Stomach smooth muscle (tissue), 2 donors: ENCODE results near the gene FAM200C.
A peak's percentile ranks its signal among the peaks of the same experiment; 100 is the strongest.

Source experiments
- H3K27ac ChIP-seq: one replicate; pipeline ENCODE4 v1.7.0; 2013; ENCODE audit warnings: mild to moderate bottlenecking, low read length, inconsistent platforms
- H3K27me3 ChIP-seq, 2 donors: one replicate each; pipeline ENCODE4 v1.7.0; 2013; ENCODE audit warnings: low read length in 2 of 2; ENCODE audit not compliant: insufficient read depth in 2 of 2, control insufficient read depth in 1 of 2
- H3K36me3 ChIP-seq, 2 donors: one replicate each; pipeline ENCODE4 v1.7.0; 2013; ENCODE audit warnings: low read length in 2 of 2; ENCODE audit not compliant: control insufficient read depth in 2 of 2, insufficient read depth in 2 of 2
- H3K4me1 ChIP-seq: one replicate; pipeline ENCODE4 v1.7.0; 2013; ENCODE audit warnings: low read length; ENCODE audit not compliant: control insufficient read depth, insufficient read depth
- H3K4me3 ChIP-seq, 2 donors: one replicate each; pipeline ENCODE4 v1.7.0; 2013; ENCODE audit warnings: low read length in 2 of 2
- H3K9ac ChIP-seq, 2 donors: one replicate each; pipeline ENCODE4 v1.7.0; 2013; ENCODE audit warnings: low read length in 2 of 2, mild to moderate bottlenecking in 1 of 2
- H3K9me3 ChIP-seq, 2 donors: one replicate each; pipeline ENCODE4 v1.7.0; 2013; ENCODE audit warnings: low read length in 2 of 2; ENCODE audit not compliant: control insufficient read depth in 2 of 2
- donor health status: healthy.
- donor health status: Pancreatic carcinoma.

FAM200C gene

DNA sequence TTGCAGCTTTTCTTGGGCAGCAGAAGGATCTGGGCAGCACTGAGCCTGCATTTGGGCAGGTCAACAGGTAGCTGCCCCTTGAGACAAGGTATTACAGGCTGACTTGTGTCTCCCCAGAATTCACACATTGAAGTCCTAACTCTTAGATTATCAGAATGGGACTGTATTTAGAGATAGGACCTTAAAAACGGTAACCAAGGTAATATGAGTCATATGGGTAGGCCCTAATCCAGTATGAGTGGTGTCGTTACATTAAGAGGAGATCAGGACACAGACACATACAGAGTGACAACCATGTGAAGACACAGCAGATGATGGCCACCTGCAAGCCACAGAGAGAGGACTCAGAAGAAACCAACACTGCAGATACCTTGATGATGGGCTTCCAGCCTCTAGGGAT lies 32.6 kb downstream of the FAM200C start:
- Histone ChIP-seq H3K9ac (no peak overlapping the region), H3K4me1 (peaks cover 13% of the 10 kb centered on the region), H3K27ac (no peak overlapping the region)

GRCh38 chr5:160366230-160366629 lies 33.6 kb downstream of the FAM200C start:
- Histone ChIP-seq H3K27ac (no peak overlapping the region), H3K36me3 (no peaks in the 10 kb centered on the region), H3K9ac (no peak overlapping the region), H3K4me3 (no peak overlapping the region), H3K27me3 (no peaks in the 10 kb centered on the region), H3K4me1 (peaks cover 13% of the 10 kb centered on the region), H3K9me3 (no peaks in the 10 kb centered on the region)

More for the DNA sequence above, 32.6 kb downstream of the FAM200C start:
- Histone ChIP-seq H3K9me3 (no peaks in the 10 kb centered on the region), H3K27me3 (no peaks in the 10 kb centered on the region), H3K36me3 (no peaks in the 10 kb centered on the region), H3K4me3 (no peak overlapping the region)

DNA sequence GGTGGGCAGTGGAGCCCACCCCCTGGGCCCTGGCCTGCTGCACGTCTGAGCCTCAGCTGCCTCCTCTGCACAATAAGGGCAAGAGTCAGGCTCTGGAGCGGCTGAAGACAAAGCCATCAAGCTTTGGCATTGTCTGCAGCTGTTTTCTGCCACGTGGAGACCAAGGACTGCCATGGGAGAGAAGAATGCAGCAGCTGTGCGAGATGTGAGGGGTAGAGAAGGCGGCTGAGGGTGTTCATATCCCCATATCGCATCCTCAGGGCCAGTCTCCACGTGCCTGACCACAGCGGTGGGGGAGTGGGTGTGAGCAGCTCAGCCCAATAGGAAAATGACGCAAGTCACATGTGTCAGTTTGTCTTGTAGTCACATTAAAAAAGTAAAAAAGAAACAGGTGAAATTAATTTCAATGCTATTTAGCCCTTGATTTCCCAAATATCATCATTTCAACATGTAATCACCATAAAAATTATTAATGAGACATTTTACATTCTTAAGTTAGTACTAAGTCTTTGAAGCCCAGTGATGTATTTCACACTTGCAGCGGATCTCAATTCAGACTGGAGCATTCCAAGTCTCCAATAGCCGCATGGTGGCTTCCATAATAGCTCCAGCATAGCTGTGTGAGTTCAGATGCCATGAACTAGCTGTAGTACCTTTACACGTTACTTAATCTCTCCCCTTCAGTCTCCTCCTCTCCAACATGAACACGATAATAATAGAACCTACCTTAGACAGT lies 36.0 kb downstream of the FAM200C start:
- no peaks in the 10 kb centered on the region for H3K27me3 ChIP-seq
- H3K4me3 ChIP-seq, result no peak overlapping the region
- no peaks in the 10 kb centered on the region for H3K36me3 ChIP-seq
- H3K4me1 ChIP-seq, result peaks cover 11% of the 10 kb centered on the region
- H3K9me3 ChIP-seq, result no peaks in the 10 kb centered on the region
- H3K27ac ChIP-seq, result peak overlapping the region; percentile 18
- H3K9ac ChIP-seq, result no peak overlapping the region

DNA sequence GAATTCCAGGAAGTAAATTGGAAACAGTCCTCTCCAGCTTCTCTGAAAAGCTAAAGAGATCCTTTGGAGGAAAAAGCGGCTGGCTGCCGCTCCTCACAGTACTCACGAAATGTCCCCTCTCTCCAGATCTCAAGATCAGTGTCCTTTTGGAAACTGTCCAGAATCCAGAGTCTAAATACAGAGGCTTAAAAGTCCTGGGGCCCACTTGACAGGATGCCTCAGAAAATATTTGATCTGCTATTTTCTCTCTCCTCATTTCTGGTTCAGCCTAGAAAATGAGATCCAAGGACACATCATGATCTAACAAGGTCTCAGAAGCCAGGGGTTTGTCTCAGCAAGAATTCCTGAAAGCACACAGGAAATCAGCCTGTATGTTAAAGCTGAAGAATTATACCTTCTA lies 36.6 kb downstream of the FAM200C start:
- Histone ChIP-seq H3K36me3 (no peaks in the 10 kb centered on the region), H3K9me3 (no peaks in the 10 kb centered on the region), H3K27ac (peak overlapping the region; percentile 18), H3K9ac (no peak overlapping the region), H3K4me1 (peaks cover 12% of the 10 kb centered on the region), H3K27me3 (no peaks in the 10 kb centered on the region), H3K4me3 (no peak overlapping the region)

DNA sequence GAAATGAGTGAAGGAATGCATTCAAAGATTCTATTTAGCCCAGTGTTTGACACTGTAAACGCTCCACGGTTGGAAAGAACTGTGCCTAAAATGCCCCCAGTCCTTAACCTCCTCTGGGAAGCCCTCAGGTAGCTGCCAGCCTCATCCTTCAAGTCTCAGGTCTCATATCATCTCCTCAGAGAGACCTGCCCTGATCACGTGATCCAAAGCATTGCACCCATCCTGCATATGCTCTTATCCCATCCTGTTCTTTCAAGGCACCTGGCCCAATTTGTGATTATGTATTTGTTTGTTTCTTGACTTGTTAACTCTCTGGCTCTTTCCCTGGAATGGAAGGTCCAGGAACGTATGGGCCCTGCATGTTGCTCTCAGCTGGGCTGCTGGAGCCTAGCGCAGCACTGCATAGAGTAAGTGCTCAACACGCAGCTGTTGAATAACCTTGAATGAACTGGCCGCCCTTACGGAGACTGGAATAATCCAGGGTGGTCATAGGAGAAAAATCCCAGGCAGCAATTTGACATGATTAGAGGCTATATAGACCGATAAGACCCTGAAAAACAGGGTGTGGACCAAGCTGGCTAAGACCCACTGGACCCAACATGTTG lies 38.1 kb downstream of the FAM200C start:
- Histone ChIP-seq H3K4me3 (no peak overlapping the region), H3K27ac (no peak overlapping the region), H3K9me3 (no peaks in the 10 kb centered on the region), H3K36me3 (no peaks in the 10 kb centered on the region), H3K27me3 (no peaks in the 10 kb centered on the region), H3K4me1 (peaks cover 27% of the 10 kb centered on the region), H3K9ac (no peak overlapping the region)

DNA sequence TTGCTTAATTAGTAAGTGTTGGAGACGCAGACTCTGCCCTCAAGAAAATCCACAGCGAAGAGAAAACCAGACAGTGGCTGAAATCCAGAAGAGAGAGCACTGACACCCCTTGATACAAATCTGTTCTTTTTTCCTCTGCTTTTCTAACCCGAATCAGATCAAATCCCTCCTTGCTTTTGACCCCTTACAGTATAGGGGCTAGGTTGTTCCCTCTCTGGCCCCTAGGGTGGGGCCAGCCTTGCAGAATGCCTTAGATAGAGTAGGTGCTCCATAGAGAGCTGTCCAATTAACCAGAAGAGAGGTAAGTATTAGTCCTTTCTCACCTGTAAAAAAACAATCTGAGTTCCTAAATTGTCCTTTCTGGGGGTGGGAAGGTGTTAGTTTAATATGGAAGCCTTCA lies 39.5 kb downstream of the FAM200C start:
- H3K4me1 ChIP-seq, result peaks cover 31% of the 10 kb centered on the region
- H3K27ac ChIP-seq, result no peak overlapping the region
- H3K4me3 ChIP-seq, result no peak overlapping the region
- H3K9me3 ChIP-seq, result no peaks in the 10 kb centered on the region
- H3K36me3 ChIP-seq, result no peaks in the 10 kb centered on the region
- no peak overlapping the region for H3K9ac ChIP-seq
- H3K27me3 ChIP-seq, result no peaks in the 10 kb centered on the region

- Histone ChIP-seq H3K9ac (no peak overlapping the region), H3K27me3 (no peaks in the 10 kb centered on the region), H3K9me3 (no peaks in the 10 kb centered on the region), H3K27ac (no peak overlapping the region), H3K36me3 (no peaks in the 10 kb centered on the region), H3K4me3 (no peak overlapping the region), H3K4me1 (peaks cover 31% of the 10 kb centered on the region)
Observed at GRCh38 chr5:160359816-160360215, 40.0 kb downstream of the FAM200C start.

DNA sequence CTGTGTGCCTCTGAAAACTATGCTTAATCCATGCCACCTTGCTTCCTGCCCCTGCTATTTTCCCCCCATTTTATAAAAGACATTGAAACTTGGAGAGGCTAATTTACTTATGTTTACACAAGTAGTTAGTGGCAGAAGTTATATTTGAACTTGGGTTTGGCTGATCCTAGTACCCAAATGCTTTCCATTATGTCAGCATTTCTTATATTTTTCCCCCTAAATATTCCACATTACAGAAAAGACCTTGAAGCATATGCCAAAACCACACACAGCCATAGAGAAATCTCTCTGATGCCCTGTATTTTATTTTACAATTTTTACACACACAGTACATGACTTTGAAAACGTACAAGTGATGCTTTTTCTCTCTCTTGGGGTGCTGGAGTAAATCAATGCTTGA lies 40.6 kb downstream of the FAM200C start:
- H3K9ac ChIP-seq, result no peak overlapping the region
- no peak overlapping the region for H3K27ac ChIP-seq
- H3K27me3 ChIP-seq, result no peaks in the 10 kb centered on the region
- no peak overlapping the region for H3K4me3 ChIP-seq
- no peaks in the 10 kb centered on the region for H3K36me3 ChIP-seq
- H3K9me3 ChIP-seq, result no peaks in the 10 kb centered on the region
- peaks cover 31% of the 10 kb centered on the region for H3K4me1 ChIP-seq

- Histone ChIP-seq H3K27ac (peak overlapping the region; percentile 80), H3K27me3 (no peaks in the 10 kb centered on the region), H3K4me3 (peak overlapping the region; percentile 50 to 68), H3K36me3 (no peaks in the 10 kb centered on the region), H3K9me3 (no peaks in the 10 kb centered on the region), H3K4me1 (peaks cover 32% of the 10 kb centered on the region), H3K9ac (peak overlapping the region; percentile 50 to 64)
Observed at GRCh38 chr5:160357861-160358411, 41.9 kb downstream of the FAM200C start.

- Histone ChIP-seq H3K4me3 (peak overlapping the region; percentile 26 to 68), H3K9ac (peak overlapping the region; percentile 50 to 64), H3K9me3 (no peaks in the 10 kb centered on the region), H3K36me3 (no peaks in the 10 kb centered on the region), H3K27me3 (no peaks in the 10 kb centered on the region), H3K27ac (peak overlapping the region; percentile 80), H3K4me1 (peaks cover 32% of the 10 kb centered on the region)
Observed at GRCh38 chr5:160357394-160357793, 42.5 kb downstream of the FAM200C start.
